ENCODE measurements around the gene C15orf40.
"Not testable (repeated sequence)": the region's sequence is repeated elsewhere in the genome, so short reads cannot be mapped to it uniquely, and the experiment has no call there.

The C15orf40 gene

DNA sequence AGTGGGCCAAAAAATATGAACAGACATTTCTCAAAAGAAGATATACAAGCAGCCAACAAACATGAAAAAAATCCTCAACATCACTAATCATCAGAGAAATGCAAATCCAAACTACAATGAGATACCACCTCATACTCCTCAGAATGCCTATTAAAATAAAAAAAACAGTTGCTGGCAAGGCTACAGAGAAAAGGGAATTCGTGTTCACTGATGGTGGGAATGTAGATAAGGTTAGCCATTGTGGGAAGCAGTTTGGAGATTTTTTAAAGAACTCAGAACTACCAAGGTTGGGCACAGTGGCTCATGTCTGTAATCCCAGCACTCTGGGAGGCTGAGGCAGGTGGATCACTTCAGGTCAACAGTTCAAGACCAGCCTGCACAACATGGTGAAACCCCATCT is 27.8 kb upstream of the C15orf40 start:
- POLR2A ChIA-PET: no interaction called here
- H3K36me3 ChIP-seq (ENCODE audit: control insufficient read depth in 4 of 4, insufficient read depth in 4 of 4, low read length in 3 of 4): peaks cover 14 to 55% (median 32%) of the 10 kb centered on the region in 4 experiments
- no peaks in the 10 kb centered on the region for H3K27me3 ChIP-seq (replicated peaks in 2 of 5; ENCODE audit: control insufficient read depth in 4 of 5, insufficient read depth in 5 of 5, low read length in 4 of 5)
- H3K4me3 ChIP-seq (ENCODE audit: control insufficient read depth in 1 of 7, extremely low read depth in 1 of 7, insufficient read depth in 4 of 7, low read depth in 2 of 7, low read length in 6 of 7): no peak overlapping the region
- peaks cover 0 to 4% (median 0%) of the 10 kb centered on the region in 5 experiments for H3K9me3 ChIP-seq (ENCODE audit: control extremely low read depth in 1 of 5, control insufficient read depth in 4 of 5, insufficient read depth in 2 of 5, low read depth in 1 of 5, low read length in 4 of 5)
- DNase-seq: no peak
- CTCF ChIA-PET: no interaction called here
- no peaks in the 10 kb centered on the region for H3K4me1 ChIP-seq (ENCODE audit: control extremely low read depth in 1 of 4, control insufficient read depth in 4 of 4, insufficient read depth in 4 of 4, low read length in 3 of 4)
- WGBS (ENCODE audit: insufficient coverage): 83% methylated on average over 1 of the region's 1 CpG
- H3K27ac ChIP-seq (ENCODE audit: insufficient read depth in 1 of 2, low read depth in 1 of 2, low read length in 2 of 2, poor library complexity in 1 of 2, severe bottlenecking in 2 of 2): no peak overlapping the region

DNA sequence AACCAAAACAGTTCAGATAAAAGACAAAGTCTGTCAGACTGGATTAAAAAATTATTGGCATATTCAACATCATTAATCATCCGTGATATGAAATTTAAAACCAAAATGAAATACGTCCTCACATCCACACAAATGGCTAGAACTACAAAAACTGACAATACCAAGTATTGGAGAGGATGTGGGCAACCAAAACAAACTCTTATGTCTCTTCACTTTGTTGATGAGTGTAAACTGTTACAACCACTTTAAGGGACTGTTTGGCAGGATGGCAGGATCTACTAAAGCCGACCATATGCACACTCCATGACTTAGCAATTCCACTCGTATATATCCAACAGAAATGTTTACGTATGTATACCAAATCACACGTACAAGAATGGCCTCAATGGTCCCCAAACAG is 24.8 kb upstream of the C15orf40 start:
- H3K4me3 ChIP-seq (ENCODE audit: control insufficient read depth in 1 of 7, extremely low read depth in 1 of 7, insufficient read depth in 4 of 7, low read depth in 2 of 7, low read length in 6 of 7): no peak overlapping the region
- POLR2A ChIA-PET: no interaction called here
- WGBS (ENCODE audit: insufficient coverage): 100% methylated on average over 2 of the region's 6 CpGs
- CTCF ChIA-PET: no interaction called here
- H3K4me1 ChIP-seq (ENCODE audit: control extremely low read depth in 1 of 4, control insufficient read depth in 4 of 4, insufficient read depth in 4 of 4, low read length in 3 of 4): no peaks in the 10 kb centered on the region
- no peak for DNase-seq
- H3K27ac ChIP-seq (ENCODE audit: insufficient read depth in 1 of 2, low read depth in 1 of 2, low read length in 2 of 2, poor library complexity in 1 of 2, severe bottlenecking in 2 of 2): no peak overlapping the region
- peaks cover 11 to 54% (median 22%) of the 10 kb centered on the region in 4 experiments for H3K36me3 ChIP-seq (ENCODE audit: control insufficient read depth in 4 of 4, insufficient read depth in 4 of 4, low read length in 3 of 4)
- H3K27me3 ChIP-seq (replicated peaks in 2 of 5; ENCODE audit: control insufficient read depth in 4 of 5, insufficient read depth in 5 of 5, low read length in 4 of 5): no peaks in the 10 kb centered on the region
- H3K9me3 ChIP-seq (ENCODE audit: control extremely low read depth in 1 of 5, control insufficient read depth in 4 of 5, insufficient read depth in 2 of 5, low read depth in 1 of 5, low read length in 4 of 5): peaks cover 0 to 4% (median 0%) of the 10 kb centered on the region in 5 experiments

DNA sequence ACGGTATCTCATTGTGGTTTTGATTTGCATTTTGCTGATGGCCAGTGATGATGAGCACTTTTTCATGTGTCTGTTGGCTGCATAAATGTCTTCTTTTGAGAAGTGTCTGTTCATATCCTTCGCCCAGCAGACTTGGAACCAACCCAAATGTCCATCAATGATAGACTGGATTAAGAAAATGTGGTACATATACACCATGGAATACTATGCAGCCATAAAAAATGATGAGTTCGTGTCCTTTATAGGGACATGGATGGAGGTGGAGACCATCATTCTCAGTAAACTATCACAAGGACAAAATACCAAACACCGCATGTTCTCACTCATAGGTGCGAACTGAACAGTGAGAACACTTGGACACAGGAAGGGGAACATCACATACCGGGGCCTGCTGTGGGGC is 19.8 kb upstream of the C15orf40 start:
- POLR2A ChIA-PET; H3K27ac ChIP-seq (ENCODE audit: insufficient read depth in 1 of 2, low read depth in 1 of 2, low read length in 2 of 2, poor library complexity in 1 of 2, severe bottlenecking in 2 of 2); H3K9me3 ChIP-seq (ENCODE audit: control extremely low read depth in 1 of 5, control insufficient read depth in 4 of 5, insufficient read depth in 2 of 5, low read depth in 1 of 5, low read length in 4 of 5); H3K4me1 ChIP-seq (ENCODE audit: control extremely low read depth in 1 of 4, control insufficient read depth in 4 of 4, insufficient read depth in 4 of 4, low read length in 3 of 4); DNase-seq; H3K27me3 ChIP-seq (replicated peaks in 2 of 5; ENCODE audit: control insufficient read depth in 4 of 5, insufficient read depth in 5 of 5, low read length in 4 of 5); H3K4me3 ChIP-seq (ENCODE audit: control insufficient read depth in 1 of 7, extremely low read depth in 1 of 7, insufficient read depth in 4 of 7, low read depth in 2 of 7, low read length in 6 of 7); CTCF ChIA-PET: not testable (repeated sequence)
- peaks cover 11 to 57% (median 28%) of the 10 kb centered on the region in 4 experiments for H3K36me3 ChIP-seq (ENCODE audit: control insufficient read depth in 4 of 4, insufficient read depth in 4 of 4, low read length in 3 of 4)
- WGBS (ENCODE audit: insufficient coverage): 90% methylated on average over 2 of the region's 6 CpGs

- Histone ChIP-seq H3K9me3 (ENCODE audit: control extremely low read depth in 1 of 5, control insufficient read depth in 4 of 5, insufficient read depth in 2 of 5, low read depth in 1 of 5, low read length in 4 of 5) (no peaks in the 10 kb centered on the region), H3K4me1 (ENCODE audit: control extremely low read depth in 1 of 4, control insufficient read depth in 4 of 4, insufficient read depth in 4 of 4, low read length in 3 of 4) (no peaks in the 10 kb centered on the region), H3K36me3 (ENCODE audit: control insufficient read depth in 4 of 4, insufficient read depth in 4 of 4, low read length in 3 of 4) (peaks cover 12 to 59% (median 27%) of the 10 kb centered on the region in 4 experiments), H3K27me3 (replicated peaks in 2 of 5; ENCODE audit: control insufficient read depth in 4 of 5, insufficient read depth in 5 of 5, low read length in 4 of 5) (no peaks in the 10 kb centered on the region), H3K4me3 (ENCODE audit: control insufficient read depth in 1 of 7, extremely low read depth in 1 of 7, insufficient read depth in 4 of 7, low read depth in 2 of 7, low read length in 6 of 7) (no peak overlapping the region), H3K27ac (ENCODE audit: insufficient read depth in 1 of 2, low read depth in 1 of 2, low read length in 2 of 2, poor library complexity in 1 of 2, severe bottlenecking in 2 of 2) (no peak overlapping the region)
- POLR2A ChIA-PET: no interaction called here
- CTCF ChIA-PET: no interaction called here
- WGBS (ENCODE audit: insufficient coverage): 100% methylated on average over 6 of the region's 8 CpGs
- DNase-seq: no peak
These were observed 18.6 kb upstream of the C15orf40 start for GRCh38 chr15:83030021-83030420.

DNA sequence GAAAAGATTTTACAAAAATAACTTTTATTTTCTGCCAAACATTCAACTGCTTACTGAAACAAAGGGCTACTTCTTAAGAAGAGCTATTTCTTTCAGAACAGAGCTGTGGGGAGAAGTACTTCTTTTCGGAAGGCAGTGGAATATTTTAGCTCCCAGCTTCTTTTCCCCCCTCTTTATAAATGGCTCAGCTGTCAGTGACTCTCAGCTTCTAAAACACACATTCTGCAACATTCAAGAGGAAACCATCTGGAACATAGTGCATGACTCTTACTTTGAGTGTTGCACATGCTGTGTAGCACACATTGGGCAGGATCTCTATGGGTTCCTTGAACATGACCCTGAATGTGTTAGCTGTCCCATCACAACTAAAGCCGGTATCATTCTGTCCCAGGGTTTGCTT is 7.0 kb upstream of the C15orf40 start:
- Histone ChIP-seq H3K9me3 (ENCODE audit: control extremely low read depth in 1 of 5, control insufficient read depth in 4 of 5, insufficient read depth in 2 of 5, low read depth in 1 of 5, low read length in 4 of 5) (no peaks in the 10 kb centered on the region), H3K4me1 (ENCODE audit: control extremely low read depth in 1 of 4, control insufficient read depth in 4 of 4, insufficient read depth in 4 of 4, low read length in 3 of 4) (peaks cover 0 to 14% (median 6%) of the 10 kb centered on the region in 4 experiments), H3K27ac (ENCODE audit: insufficient read depth in 1 of 2, low read depth in 1 of 2, low read length in 2 of 2, poor library complexity in 1 of 2, severe bottlenecking in 2 of 2) (peak overlapping the region in 1 of 2 experiments; percentile 5), H3K36me3 (ENCODE audit: control insufficient read depth in 4 of 4, insufficient read depth in 4 of 4, low read length in 3 of 4) (peaks cover 6 to 45% (median 23%) of the 10 kb centered on the region in 4 experiments), H3K4me3 (ENCODE audit: control insufficient read depth in 1 of 7, extremely low read depth in 1 of 7, insufficient read depth in 4 of 7, low read depth in 2 of 7, low read length in 6 of 7) (no peak overlapping the region), H3K27me3 (replicated peaks in 2 of 5; ENCODE audit: control insufficient read depth in 4 of 5, insufficient read depth in 5 of 5, low read length in 4 of 5) (no peaks in the 10 kb centered on the region)
- WGBS (ENCODE audit: insufficient coverage): 100% methylated on average over 1 of the region's 2 CpGs
- POLR2A ChIA-PET: interaction anchor here (0.5 kb wide), 1 partner anchor 811 kb away, joined by 3 read pairs; no protein-coding TSS in a partner anchor
- DNase-seq: no peak
- CTCF ChIA-PET: interaction anchor here (0.9 to 1.0 kb wide), 2 partner anchors 8 to 187 kb away, joined by 3 read pairs; no protein-coding TSS in a partner anchor

- ChIA-PET POLR2A (interaction anchor here (1.0 kb wide), 1 partner anchor 38 kb away, joined by 3 read pairs; no protein-coding TSS in a partner anchor), CTCF (interaction anchor here (0.6 to 1.1 kb wide), 2 partner anchors 16 to 50 kb away, joined by 3 read pairs; partner anchors contain the start of gene BTBD1)
- Histone ChIP-seq H3K9me3 (ENCODE audit: control extremely low read depth in 1 of 5, control insufficient read depth in 4 of 5, insufficient read depth in 2 of 5, low read depth in 1 of 5, low read length in 4 of 5) (no peaks in the 10 kb centered on the region), H3K4me1 (ENCODE audit: control extremely low read depth in 1 of 4, control insufficient read depth in 4 of 4, insufficient read depth in 4 of 4, low read length in 3 of 4) (peaks cover 11 to 26% (median 13%) of the 10 kb centered on the region in 4 experiments), H3K4me3 (ENCODE audit: control insufficient read depth in 1 of 7, extremely low read depth in 1 of 7, insufficient read depth in 4 of 7, low read depth in 2 of 7, low read length in 6 of 7) (no peak overlapping the region), H3K27ac (ENCODE audit: insufficient read depth in 1 of 2, low read depth in 1 of 2, low read length in 2 of 2, poor library complexity in 1 of 2, severe bottlenecking in 2 of 2) (no peak overlapping the region), H3K27me3 (replicated peaks in 2 of 5; ENCODE audit: control insufficient read depth in 4 of 5, insufficient read depth in 5 of 5, low read length in 4 of 5) (no peaks in the 10 kb centered on the region), H3K36me3 (ENCODE audit: control insufficient read depth in 4 of 4, insufficient read depth in 4 of 4, low read length in 3 of 4) (peaks cover 6 to 42% (median 23%) of the 10 kb centered on the region in 4 experiments)
- 100% methylated on average over 2 of the region's 5 CpGs for WGBS (ENCODE audit: insufficient coverage)
- DNase-seq: no peak
These were observed 5.5 kb upstream of the C15orf40 start for GRCh38 chr15:83016906-83017305.

DNA sequence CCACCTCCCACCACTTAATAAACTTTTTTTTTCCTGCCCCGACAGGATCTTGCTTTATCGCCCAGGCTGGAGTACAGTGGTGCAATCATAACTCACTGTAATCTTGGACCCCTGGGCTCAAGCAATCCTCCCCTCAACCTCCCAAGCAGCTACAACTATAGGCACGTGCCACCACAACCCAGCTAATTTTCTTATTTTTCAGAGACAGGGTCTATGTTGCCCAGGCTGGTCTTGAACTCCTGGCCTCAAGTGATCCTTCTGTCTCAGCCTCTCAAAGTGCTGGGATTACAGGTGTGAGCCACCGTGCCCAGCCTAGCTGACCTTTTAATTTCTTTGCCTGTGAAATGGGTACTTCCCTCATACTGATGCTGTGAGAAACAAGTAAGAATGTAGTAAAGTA is 3.9 kb upstream of the C15orf40 start:
- H3K27ac ChIP-seq (ENCODE audit: insufficient read depth in 1 of 2, low read depth in 1 of 2, low read length in 2 of 2, poor library complexity in 1 of 2, severe bottlenecking in 2 of 2): no peak overlapping the region
- POLR2A ChIA-PET: no interaction called here

More for the DNA sequence above, 3.9 kb upstream of the C15orf40 start:
- CTCF ChIA-PET: interaction anchor here (1.1 to 1.4 kb wide), 2 partner anchors 47 to 53 kb away, joined by 3 to 4 read pairs; no protein-coding TSS in a partner anchor
- no peaks in the 10 kb centered on the region for H3K9me3 ChIP-seq (ENCODE audit: control extremely low read depth in 1 of 5, control insufficient read depth in 4 of 5, insufficient read depth in 2 of 5, low read depth in 1 of 5, low read length in 4 of 5)
- no peaks in the 10 kb centered on the region for H3K27me3 ChIP-seq (replicated peaks in 2 of 5; ENCODE audit: control insufficient read depth in 4 of 5, insufficient read depth in 5 of 5, low read length in 4 of 5)
- DNase-seq: no peak
- peaks cover 16 to 33% (median 21%) of the 10 kb centered on the region in 4 experiments for H3K4me1 ChIP-seq (ENCODE audit: control extremely low read depth in 1 of 4, control insufficient read depth in 4 of 4, insufficient read depth in 4 of 4, low read length in 3 of 4)
- H3K36me3 ChIP-seq (ENCODE audit: control insufficient read depth in 4 of 4, insufficient read depth in 4 of 4, low read length in 3 of 4): peaks cover 4 to 29% (median 18%) of the 10 kb centered on the region in 4 experiments
- H3K4me3 ChIP-seq (ENCODE audit: control insufficient read depth in 1 of 7, extremely low read depth in 1 of 7, insufficient read depth in 4 of 7, low read depth in 2 of 7, low read length in 6 of 7): no peak overlapping the region
- WGBS (ENCODE audit: insufficient coverage): 93% methylated on average over 4 of the region's 4 CpGs

All from common myeloid progenitor, CD34-positive (primary cell).